Activated CD4-positive, CD25-positive, alpha-beta regulatory T cell treated with anti-CD3 and anti-CD28 coated beads, Interleukin-2, amount 50 U/mL, for 24 hours (primary cell): ENCODE measurements around the gene TM2D1.
"Not testable (repeated sequence)": the region's sequence is repeated elsewhere in the genome, so short reads cannot be mapped to it uniquely, and the experiment has no call there.

Experiments used
- ATAC-seq, 2 donors: fragments of 150-1000 bp; cut with Tn5 transposase; one replicate each; pipeline ENCODE4 v1.10.0; 2021; ENCODE audit warnings: mild to moderate bottlenecking in 1 of 2, moderate library complexity in 1 of 2

The TM2D1 gene

GRCh38 chr1:61724813-61725694 lies at the start of gene TM2D1:
TM2D1 (minus strand) TSS chr1:61725141; CDS start chr1:61725120, 21 bp downstream.
- peak; percentile 96 for ATAC-seq

GRCh38 chr1:61770131-61770530 lies 45.2 kb upstream of the TM2D1 start:
- ATAC-seq: no peak

GRCh38 chr1:61757950-61758349 lies 33.0 kb upstream of the TM2D1 start:
- ATAC-seq: no peak

GRCh38 chr1:61756773-61757172 lies 31.8 kb upstream of the TM2D1 start:
- no peak for ATAC-seq

- no peak for ATAC-seq
These were observed 29.6 kb upstream of the TM2D1 start for GRCh38 chr1:61754545-61754944.

- ATAC-seq: no peak
These were observed 29.1 kb upstream of the TM2D1 start for GRCh38 chr1:61753998-61754508.

GRCh38 chr1:61752921-61753389 lies 28.0 kb upstream of the TM2D1 start:
- no peak for ATAC-seq

- ATAC-seq: no peak
These were observed 24.6 kb upstream of the TM2D1 start for GRCh38 chr1:61749574-61749973.

- no peak for ATAC-seq
These were observed 23.6 kb upstream of the TM2D1 start for GRCh38 chr1:61748566-61748965.

- ATAC-seq: no peak
These were observed 21.9 kb upstream of the TM2D1 start for GRCh38 chr1:61746813-61747212.

GRCh38 chr1:61743716-61744580 lies 19.0 kb upstream of the TM2D1 start:
- no peak for ATAC-seq

- ATAC-seq: no peak
These were observed 18.4 kb upstream of the TM2D1 start for GRCh38 chr1:61743431-61743705.

- ATAC-seq: peak in 1 of 2 donors; percentile 52
These were observed 17.9 kb upstream of the TM2D1 start for GRCh38 chr1:61742620-61743430.

- ATAC-seq: peak; percentile 87 to 90
These were observed 17.0 kb upstream of the TM2D1 start, which contains the start of gene PATJ for GRCh38 chr1:61741711-61742619. PATJ (plus strand) TSS chr1:61742480; CDS start chr1:61762893, 20,413 bp downstream.

- ATAC-seq: no peak
These were observed 16.1 kb upstream of the TM2D1 start for GRCh38 chr1:61740751-61741700.

- ATAC-seq: no peak
These were observed 7.8 kb upstream of the TM2D1 start for GRCh38 chr1:61732726-61733125.

GRCh38 chr1:61730679-61731078 lies 5.7 kb upstream of the TM2D1 start:
- not testable (repeated sequence) for ATAC-seq

- ATAC-seq: no peak
These were observed 2.6 kb upstream of the TM2D1 start for GRCh38 chr1:61727544-61727943.

- no peak for ATAC-seq
These were observed 482 bp downstream of the TM2D1 start for GRCh38 chr1:61724506-61724812.

- ATAC-seq: not testable (repeated sequence)
These were observed 5.8 kb downstream of the TM2D1 start for GRCh38 chr1:61718996-61719663.
